ENCODE results near the gene QRFP. TPM values are rescaled to one million over a fixed set of nuclear protein-coding genes. Genes with fewer than 3 reads are reported as not detected.

Gene QRFP
- total and polyA plus RNA-seq, 11 donors = not detected

GRCh38 chr9:130891688-130892476, 4.7 kb downstream of the QRFP start:
- no peaks in the 10 kb centered on the region for H3K9me3 ChIP-seq
- H3K4me3 ChIP-seq = no peak overlapping the region
- 81 to 93% (median 84%) methylated on average over 18 of the region's 18 CpGs for WGBS, 4 donors
- intact Hi-C loops (cut with DNase I) = no loop called here
- peaks cover 0 to 59% (median 48%) of the 10 kb centered on the region in 9 donors for H3K36me3 ChIP-seq
- H3K27me3 ChIP-seq = no peaks in the 10 kb centered on the region
- TF ChIP-seq CTCF (IDR thresholded peaks at IDR 0.05) = no peak
- no peak for TF ChIP-seq POLR2A (IDR thresholded peaks at IDR 0.05)
- H3K4me1 ChIP-seq = peaks cover 0 to 35% (median 17%) of the 10 kb centered on the region in 12 donors
- no peak for DNase-seq
- no peak overlapping the region for H3K27ac ChIP-seq
- ATAC-seq = peak in 2 of 4 donors; percentile 6 to 23

GRCh38 chr9:130890870-130891687, 5.5 kb downstream of the QRFP start:
- DNase-seq = no peak
- Histone ChIP-seq H3K9me3 (no peaks in the 10 kb centered on the region), H3K27ac (peak overlapping the region in 1 of 12 donors; percentile 17), H3K36me3 (peaks cover 0 to 67% (median 56%) of the 10 kb centered on the region in 9 donors), H3K27me3 (no peaks in the 10 kb centered on the region), H3K4me1 (peaks cover 0 to 35% (median 17%) of the 10 kb centered on the region in 12 donors), H3K4me3 (no peak overlapping the region)
- WGBS, 4 donors = 84 to 87% (median 86%) methylated on average over 19 to 20 of the region's 20 CpGs
- no peak for TF ChIP-seq CTCF (IDR thresholded peaks at IDR 0.05)
- no peak for TF ChIP-seq POLR2A (IDR thresholded peaks at IDR 0.05)
- ATAC-seq = no peak
- intact Hi-C loops (cut with DNase I) = no loop called here

GRCh38 chr9:130890124-130890523, 6.5 kb downstream of the QRFP start:
- peaks cover 0 to 27% (median 14%) of the 10 kb centered on the region in 12 donors for H3K4me1 ChIP-seq
- 74 to 87% (median 82%) methylated on average over 9 of the region's 9 CpGs for WGBS, 4 donors
- H3K9me3 ChIP-seq = no peaks in the 10 kb centered on the region
- intact Hi-C loops (cut with DNase I) = no loop called here
- H3K36me3 ChIP-seq = peaks cover 0 to 76% (median 66%) of the 10 kb centered on the region in 9 donors
- no peak for DNase-seq
- TF ChIP-seq CTCF (IDR thresholded peaks at IDR 0.05) = no peak
- TF ChIP-seq POLR2A (IDR thresholded peaks at IDR 0.05) = no peak
- H3K27ac ChIP-seq = no peak overlapping the region
- H3K27me3 ChIP-seq = no peaks in the 10 kb centered on the region
- ATAC-seq = no peak
- no peak overlapping the region for H3K4me3 ChIP-seq
